C4-2B (cell line): ENCODE measurements around the gene GBE1.

Experiments
- H3K27ac ChIP-seq: fragments of 450-650 bp; 2 replicates; pipeline ENCODE4 v1.5.1; 2017
- ZFX ChIP-seq: fragments of 450-650 bp; IDR thresholded peaks from 2 replicates; pipeline ENCODE4 v1.6.1; 2017
- TF ChIP-seq, protein P1 (sequence below): fragments of 450-650 bp; conservative IDR thresholded peaks from 2 replicates; pipeline ENCODE4 v1.5.1; 2017; ENCODE audit warnings: mild to moderate bottlenecking

Gene GBE1

DNA sequence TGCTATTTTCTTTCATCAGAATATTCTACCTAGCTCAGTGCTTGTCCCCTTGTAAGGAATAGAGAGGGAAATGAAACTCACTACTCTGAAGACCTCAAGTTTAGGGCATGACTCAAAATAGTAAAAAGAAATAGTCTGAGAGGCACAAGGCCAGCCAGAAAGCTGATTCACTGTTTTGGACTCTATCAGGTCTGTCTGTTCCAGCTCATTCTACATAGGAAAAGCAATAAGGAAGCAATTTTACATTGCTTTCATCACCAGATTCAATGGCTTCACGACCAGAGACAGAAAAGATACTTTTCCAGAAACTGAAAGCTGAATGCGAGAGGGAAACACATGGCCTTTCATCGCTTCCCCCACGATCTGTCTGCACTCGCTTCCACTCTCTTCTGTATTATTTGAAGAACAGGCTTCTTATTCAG is 276.0 kb downstream of the GBE1 start:
- TF ChIP-seq, protein P1, sequence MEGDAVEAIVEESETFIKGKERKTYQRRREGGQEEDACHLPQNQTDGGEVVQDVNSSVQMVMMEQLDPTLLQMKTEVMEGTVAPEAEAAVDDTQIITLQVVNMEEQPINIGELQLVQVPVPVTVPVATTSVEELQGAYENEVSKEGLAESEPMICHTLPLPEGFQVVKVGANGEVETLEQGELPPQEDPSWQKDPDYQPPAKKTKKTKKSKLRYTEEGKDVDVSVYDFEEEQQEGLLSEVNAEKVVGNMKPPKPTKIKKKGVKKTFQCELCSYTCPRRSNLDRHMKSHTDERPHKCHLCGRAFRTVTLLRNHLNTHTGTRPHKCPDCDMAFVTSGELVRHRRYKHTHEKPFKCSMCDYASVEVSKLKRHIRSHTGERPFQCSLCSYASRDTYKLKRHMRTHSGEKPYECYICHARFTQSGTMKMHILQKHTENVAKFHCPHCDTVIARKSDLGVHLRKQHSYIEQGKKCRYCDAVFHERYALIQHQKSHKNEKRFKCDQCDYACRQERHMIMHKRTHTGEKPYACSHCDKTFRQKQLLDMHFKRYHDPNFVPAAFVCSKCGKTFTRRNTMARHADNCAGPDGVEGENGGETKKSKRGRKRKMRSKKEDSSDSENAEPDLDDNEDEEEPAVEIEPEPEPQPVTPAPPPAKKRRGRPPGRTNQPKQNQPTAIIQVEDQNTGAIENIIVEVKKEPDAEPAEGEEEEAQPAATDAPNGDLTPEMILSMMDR, result no peak
- no peak for TF ChIP-seq ZFX
- no peak overlapping the region for H3K27ac ChIP-seq

DNA sequence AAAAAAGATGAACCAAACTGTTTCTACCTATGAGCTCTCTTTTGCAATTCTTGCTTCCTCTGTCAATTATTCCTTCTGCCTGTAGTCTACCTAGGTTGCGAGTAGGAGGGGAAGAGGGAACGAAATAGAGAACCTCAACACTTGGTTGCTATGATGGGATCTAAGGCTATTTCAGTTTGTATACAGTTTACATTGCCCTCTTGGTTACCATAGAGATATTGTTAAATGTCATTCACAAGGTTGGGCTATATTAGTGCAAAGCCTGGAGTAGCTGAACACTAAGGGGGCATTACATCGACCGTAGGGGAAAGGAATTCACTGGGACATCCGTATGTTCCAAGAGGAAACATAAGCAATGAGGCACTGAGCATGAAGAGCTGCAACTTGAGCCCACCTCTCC is 276.9 kb downstream of the GBE1 start:
- no peak for TF ChIP-seq ZFX
- TF ChIP-seq, protein P1, result no peak
- no peak overlapping the region for H3K27ac ChIP-seq

DNA sequence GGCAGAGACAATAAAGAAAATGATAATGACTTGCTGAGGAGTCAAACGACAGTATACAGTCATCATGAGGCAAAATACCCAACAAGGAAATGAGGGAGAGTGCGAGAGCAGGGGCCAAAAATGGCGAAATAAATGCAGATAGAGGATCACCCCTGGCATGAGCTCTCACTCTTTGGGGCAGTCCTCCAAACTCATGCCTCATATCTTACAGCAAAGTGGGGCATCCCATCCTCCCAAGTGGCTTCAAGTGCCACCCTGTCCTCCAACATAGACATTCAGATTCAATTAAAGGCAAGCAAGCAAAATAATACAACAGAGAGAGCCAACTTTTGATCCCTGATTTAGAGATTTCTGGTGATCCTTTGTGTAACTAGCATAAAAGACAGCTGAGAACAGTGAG is 278.4 kb downstream of the GBE1 start:
- TF ChIP-seq, protein P1, result no peak
- TF ChIP-seq ZFX, result no peak

DNA sequence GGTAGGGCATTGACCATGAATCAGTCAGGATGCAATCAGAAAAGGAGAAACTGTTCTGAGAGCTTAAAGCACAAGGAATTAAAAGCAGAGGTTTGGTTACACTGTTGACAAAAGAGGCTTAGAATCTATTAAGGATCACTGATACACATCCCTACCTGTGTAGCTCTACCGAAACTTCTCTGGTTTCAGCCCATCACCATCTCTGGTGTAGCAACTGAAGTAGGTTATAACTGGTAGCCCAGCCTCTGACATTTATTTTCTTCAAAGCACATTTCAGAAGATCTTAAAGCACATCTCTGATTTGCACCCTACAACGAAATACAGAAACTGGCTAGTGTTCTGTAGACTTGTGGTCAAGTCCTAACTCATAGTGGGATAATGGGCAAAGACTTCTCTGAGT is 283.7 kb downstream of the GBE1 start:
- no peak overlapping the region for H3K27ac ChIP-seq
- TF ChIP-seq ZFX, result no peak
- TF ChIP-seq, protein P1, result no peak

More for the DNA sequence above, 278.4 kb downstream of the GBE1 start:
- H3K27ac ChIP-seq, result no peak overlapping the region

DNA sequence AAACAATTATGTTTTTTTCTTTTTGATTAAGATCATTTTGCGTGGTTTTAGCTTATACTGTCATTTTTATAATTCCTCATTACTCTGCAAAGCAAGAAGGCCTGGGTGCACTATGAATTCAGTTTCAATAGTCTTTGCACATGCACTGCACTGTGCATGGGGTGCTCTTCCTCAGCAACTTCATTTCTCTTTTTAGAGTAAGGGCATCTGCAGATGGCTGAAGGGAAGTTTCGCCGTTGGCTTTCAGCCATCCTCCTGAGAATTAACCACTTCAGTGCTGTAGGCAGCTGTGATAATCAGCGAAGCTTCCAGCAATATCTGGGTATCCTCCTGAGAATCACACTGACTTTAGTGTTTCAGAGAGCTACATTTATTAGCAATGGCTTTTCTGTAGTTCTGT is 284.8 kb downstream of the GBE1 start:
- TF ChIP-seq, protein P1, result no peak
- H3K27ac ChIP-seq, result no peak overlapping the region

DNA sequence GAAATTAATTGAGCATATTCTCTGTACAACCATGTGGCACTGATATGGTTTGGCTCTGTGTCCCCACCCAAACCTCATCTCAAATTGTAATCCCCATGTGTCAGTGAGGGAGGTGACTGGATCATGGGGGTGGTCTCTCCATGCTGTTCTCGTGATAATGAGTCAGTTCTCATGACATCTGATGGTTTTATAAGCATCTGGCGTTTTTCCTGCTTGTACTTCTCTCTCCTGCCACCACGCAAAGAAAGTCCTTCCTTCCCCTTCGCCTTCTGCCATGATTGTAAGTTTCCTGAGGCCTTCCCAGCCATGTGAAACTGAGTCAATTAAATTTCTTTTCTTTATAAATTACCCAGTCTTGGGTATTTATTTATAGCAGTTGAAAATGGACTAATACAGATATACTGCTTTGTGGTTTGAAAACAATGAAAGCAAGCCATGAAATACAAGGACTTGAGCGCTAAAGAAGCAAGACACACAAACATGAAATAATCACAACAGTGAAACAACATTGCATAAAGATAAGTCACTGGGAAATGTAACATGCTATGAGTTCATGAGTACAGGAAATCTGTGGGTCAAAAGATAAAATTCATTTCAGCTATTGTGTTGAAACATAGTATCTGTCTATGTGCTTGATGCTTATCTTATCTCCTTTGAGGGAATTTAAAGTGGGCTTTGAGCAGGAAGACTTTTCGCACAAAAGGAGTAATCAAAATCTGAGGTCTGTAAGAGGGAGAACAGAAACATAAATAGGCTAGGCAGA is 288.7 kb downstream of the GBE1 start:
- H3K27ac ChIP-seq, result no peak overlapping the region
- TF ChIP-seq, protein P1, result no peak
- no peak for TF ChIP-seq ZFX

DNA sequence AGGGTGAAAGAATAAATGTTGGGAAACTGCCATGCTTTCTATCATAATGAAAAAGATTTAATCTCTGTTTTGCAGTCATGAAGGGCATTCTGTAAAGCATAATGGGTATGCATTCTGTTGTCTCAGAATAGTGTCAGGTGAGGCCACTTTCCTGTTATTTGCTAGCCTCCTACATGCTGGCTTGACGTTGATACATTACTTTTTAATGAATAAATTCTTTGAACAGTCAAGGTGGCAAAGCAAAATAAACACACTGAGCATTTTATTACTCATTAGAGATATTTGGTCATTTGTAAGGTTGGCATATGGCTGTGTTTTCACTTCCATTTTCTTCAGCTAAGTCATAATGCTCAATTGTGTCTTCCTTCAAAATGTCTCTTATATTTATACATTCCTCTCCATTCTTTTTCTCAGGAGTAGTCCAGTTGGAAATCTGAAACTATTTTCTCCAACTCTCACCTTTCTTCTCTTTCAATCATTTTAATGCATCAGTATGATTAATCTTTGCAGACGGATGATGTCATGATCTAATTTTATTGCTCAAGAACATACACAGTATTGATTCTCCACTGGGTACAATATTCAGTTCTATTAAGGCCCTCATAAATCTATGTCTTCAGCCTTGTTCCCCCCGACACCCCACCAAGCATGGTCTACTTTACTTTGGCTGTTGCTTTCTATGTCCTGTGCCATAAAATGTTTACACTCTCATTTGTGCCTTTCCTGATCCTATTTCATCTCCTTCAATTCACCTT is 290.7 kb downstream of the GBE1 start:
- TF ChIP-seq, protein P1, result no peak
- no peak for TF ChIP-seq ZFX
- H3K27ac ChIP-seq, result no peak overlapping the region
